RWPE2 (cell line): ENCODE results near the gene EOMES.
A peak's percentile ranks its signal among the peaks of the same experiment; 100 is the strongest.

Experiments
- ATAC-seq: fragments of 200-7000 bp; cut with Tn5 transposase; 3 replicates; pipeline ENCODE4 v1.9.1; 2021; ENCODE audit warnings: low read depth
- DNase-seq: peaks from one replicate; pipeline ENCODE4 v3.0.0-alpha.2; 2020; ENCODE audit warnings: low spot score
- H3K27ac ChIP-seq: fragments of 450-650 bp; 2 replicates; pipeline ENCODE4 v1.5.1; 2017; ENCODE audit warnings: mild to moderate bottlenecking; ENCODE audit not compliant: poor library complexity, severe bottlenecking
- H3K27me3 ChIP-seq: fragments of 250-450 bp; sonication (Bioruptor Pico); 2 replicates; pipeline ENCODE4 v1.5.1; 2021; ENCODE audit warnings: mild to moderate bottlenecking, moderate library complexity; ENCODE audit not compliant: insufficient read depth, poor library complexity, severe bottlenecking
- H3K36me3 ChIP-seq: fragments of 250-450 bp; sonication (Bioruptor Pico); 2 replicates; pipeline ENCODE4 v1.5.1; 2020; ENCODE audit warnings: low read depth, mild to moderate bottlenecking, moderate library complexity
- H3K4me1 ChIP-seq: fragments of 250-450 bp; sonication (Bioruptor Pico); 2 replicates; pipeline ENCODE4 v1.5.1; 2021; ENCODE audit warnings: mild to moderate bottlenecking, moderate library complexity; ENCODE audit not compliant: insufficient read depth, poor library complexity, severe bottlenecking
- H3K4me3 ChIP-seq: fragments of 250-450 bp; sonication (Bioruptor Pico); 2 replicates; pipeline ENCODE4 v1.5.1; 2021; ENCODE audit warnings: mild to moderate bottlenecking, moderate library complexity; ENCODE audit not compliant: severe bottlenecking
- H3K9me3 ChIP-seq: fragments of 250-450 bp; sonication (Bioruptor Pico); 2 replicates; pipeline ENCODE4 v1.5.1; 2021; ENCODE audit warnings: mild to moderate bottlenecking, moderate library complexity; ENCODE audit not compliant: severe bottlenecking
- TF ChIP-seq, protein P1 (sequence below): fragments of 450-650 bp; IDR thresholded peaks from one replicate; pipeline ENCODE4 v1.5.1; 2017; ENCODE audit warnings: mild to moderate bottlenecking, moderate library complexity; ENCODE audit not compliant: poor library complexity, severe bottlenecking

EOMES gene

GRCh38 chr3:27730774-27731659 lies 8.9 kb upstream of the EOMES start:
- Histone ChIP-seq H3K4me1 (no peaks in the 10 kb centered on the region), H3K9me3 (no peaks in the 10 kb centered on the region), H3K36me3 (no peaks in the 10 kb centered on the region), H3K27ac (no peak overlapping the region), H3K27me3 (peaks cover 44% of the 10 kb centered on the region), H3K4me3 (no peak overlapping the region)
- no peak for ATAC-seq
- TF ChIP-seq, protein P1, sequence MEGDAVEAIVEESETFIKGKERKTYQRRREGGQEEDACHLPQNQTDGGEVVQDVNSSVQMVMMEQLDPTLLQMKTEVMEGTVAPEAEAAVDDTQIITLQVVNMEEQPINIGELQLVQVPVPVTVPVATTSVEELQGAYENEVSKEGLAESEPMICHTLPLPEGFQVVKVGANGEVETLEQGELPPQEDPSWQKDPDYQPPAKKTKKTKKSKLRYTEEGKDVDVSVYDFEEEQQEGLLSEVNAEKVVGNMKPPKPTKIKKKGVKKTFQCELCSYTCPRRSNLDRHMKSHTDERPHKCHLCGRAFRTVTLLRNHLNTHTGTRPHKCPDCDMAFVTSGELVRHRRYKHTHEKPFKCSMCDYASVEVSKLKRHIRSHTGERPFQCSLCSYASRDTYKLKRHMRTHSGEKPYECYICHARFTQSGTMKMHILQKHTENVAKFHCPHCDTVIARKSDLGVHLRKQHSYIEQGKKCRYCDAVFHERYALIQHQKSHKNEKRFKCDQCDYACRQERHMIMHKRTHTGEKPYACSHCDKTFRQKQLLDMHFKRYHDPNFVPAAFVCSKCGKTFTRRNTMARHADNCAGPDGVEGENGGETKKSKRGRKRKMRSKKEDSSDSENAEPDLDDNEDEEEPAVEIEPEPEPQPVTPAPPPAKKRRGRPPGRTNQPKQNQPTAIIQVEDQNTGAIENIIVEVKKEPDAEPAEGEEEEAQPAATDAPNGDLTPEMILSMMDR = no peak
- no peak for DNase-seq

DNA sequence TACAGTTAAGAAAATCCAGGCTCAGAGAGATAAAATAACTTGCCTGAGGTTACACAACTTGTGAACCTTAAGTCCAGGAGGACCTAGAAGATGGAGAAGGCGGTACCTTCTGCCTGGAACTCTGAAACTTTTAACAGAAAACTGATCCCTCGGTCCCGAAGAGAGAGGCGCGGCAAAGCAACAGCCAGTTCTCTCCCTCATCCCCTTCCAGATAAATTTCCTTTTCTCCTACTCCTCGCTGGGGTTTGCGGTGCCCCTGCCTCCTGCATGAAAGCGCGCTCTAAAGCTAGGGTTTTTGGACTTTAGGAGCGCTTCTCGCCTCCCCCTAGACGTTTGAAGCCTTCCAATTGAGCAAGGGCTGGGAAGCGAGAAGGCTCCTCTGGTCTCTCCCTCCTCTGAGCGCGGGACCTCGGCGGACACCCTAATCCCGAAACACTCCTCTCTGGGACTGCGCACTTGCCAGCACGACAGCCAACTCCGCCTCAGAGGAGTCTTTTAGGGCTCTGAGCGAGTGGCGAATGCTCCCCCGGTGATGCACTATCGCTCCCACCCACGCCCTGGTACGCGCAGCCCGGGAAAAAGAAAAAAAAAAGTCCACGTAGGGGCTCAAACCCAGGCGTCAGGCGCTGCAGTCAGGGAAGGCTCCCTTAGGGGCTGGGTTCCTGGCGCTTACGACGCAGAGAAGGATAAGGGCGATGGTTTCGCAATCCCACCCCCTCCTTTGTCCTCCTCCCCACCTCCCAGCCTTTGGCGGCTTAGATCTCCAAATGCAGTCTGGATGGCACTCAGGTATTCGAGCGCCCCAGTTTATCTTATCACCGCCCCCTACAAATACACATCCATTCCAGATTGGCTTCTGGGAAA lies 7.9 kb upstream of the EOMES start:
- H3K4me3 ChIP-seq = peak overlapping the region; percentile 18
- H3K9me3 ChIP-seq = no peaks in the 10 kb centered on the region
- no peaks in the 10 kb centered on the region for H3K36me3 ChIP-seq
- H3K4me1 ChIP-seq = no peaks in the 10 kb centered on the region
- TF ChIP-seq, protein P1 = no peak
- ATAC-seq (peak; percentile 75), DNase-seq (no peak)
- no peak overlapping the region for H3K27ac ChIP-seq
- H3K27me3 ChIP-seq = peaks cover 44% of the 10 kb centered on the region

- no peak for ATAC-seq
- H3K4me1 ChIP-seq = no peaks in the 10 kb centered on the region
- peaks cover 50% of the 10 kb centered on the region for H3K27me3 ChIP-seq
- H3K9me3 ChIP-seq = no peaks in the 10 kb centered on the region
- H3K36me3 ChIP-seq = no peaks in the 10 kb centered on the region
- DNase-seq = no peak
- H3K27ac ChIP-seq = no peak overlapping the region
- no peak overlapping the region for H3K4me3 ChIP-seq
- TF ChIP-seq, protein P1 = no peak
Observed at GRCh38 chr3:27729325-27729724, 7.2 kb upstream of the EOMES start.

DNA sequence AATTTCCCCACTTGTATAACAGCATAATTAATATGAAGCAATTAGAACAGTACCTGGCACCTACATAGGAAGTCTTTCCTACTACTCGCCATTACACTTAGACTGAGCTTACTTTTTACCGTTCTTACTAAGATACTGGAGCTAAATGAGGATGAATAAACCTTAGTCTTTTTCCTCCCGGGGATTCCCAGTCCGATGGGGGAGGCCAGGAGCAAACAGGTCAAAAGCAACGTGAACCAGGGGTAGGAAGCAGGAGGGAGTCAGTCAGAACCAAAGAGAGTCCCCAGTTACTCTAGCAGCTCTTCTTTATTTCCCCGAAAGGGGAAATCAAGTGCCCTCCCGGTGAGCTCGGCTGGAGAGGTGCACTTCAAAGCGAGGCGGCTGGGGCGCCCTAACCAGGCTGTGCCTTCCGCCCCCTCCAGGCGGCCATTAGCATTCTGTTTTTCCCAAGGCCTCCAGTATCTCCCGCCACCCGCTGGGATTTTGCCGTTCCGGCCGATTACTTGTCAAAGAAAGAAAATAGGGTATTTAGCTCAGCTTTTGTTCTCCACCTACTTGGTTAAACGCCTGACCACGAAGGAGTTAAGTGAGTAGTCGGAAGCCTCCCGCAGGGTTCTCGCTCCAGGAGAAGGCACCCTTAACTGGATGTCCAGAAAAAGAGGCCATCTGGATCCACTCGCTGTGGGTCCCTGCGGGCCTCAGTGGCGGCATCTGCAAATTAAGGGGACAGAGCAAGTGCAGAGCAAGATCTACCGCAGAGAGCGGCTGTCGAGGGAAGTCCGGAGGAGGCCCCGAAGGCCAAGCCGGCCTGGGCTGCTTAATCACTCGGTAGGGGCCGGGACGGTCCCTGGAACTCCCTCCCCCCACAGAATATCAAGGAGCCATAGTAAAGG lies 6.3 kb upstream of the EOMES start:
- Histone ChIP-seq H3K4me3 (no peak overlapping the region), H3K36me3 (no peaks in the 10 kb centered on the region), H3K27ac (no peak overlapping the region), H3K27me3 (peaks cover 56% of the 10 kb centered on the region), H3K9me3 (no peaks in the 10 kb centered on the region), H3K4me1 (no peaks in the 10 kb centered on the region)
- TF ChIP-seq, protein P1 = no peak
- DNase-seq = no peak
- no peak for ATAC-seq
